GM10266 (cell line): ENCODE measurements around the gene PEA15.
A peak's percentile ranks its signal among the peaks of the same experiment; 100 is the strongest.

Experiments used
- DNase-seq: peaks from one replicate; pipeline ENCODE4 v3.0.0; 2012; ENCODE audit errors: extremely low spot score
- TF ChIP-seq, protein P1 (sequence below): IDR thresholded peaks from 2 replicates; pipeline ENCODE4 v1.5.1; 2012; ENCODE audit warnings: mild to moderate bottlenecking, low read depth; ENCODE audit not compliant: control insufficient read depth, insufficient read depth; ENCODE audit errors: missing control alignments

The PEA15 gene

DNA sequence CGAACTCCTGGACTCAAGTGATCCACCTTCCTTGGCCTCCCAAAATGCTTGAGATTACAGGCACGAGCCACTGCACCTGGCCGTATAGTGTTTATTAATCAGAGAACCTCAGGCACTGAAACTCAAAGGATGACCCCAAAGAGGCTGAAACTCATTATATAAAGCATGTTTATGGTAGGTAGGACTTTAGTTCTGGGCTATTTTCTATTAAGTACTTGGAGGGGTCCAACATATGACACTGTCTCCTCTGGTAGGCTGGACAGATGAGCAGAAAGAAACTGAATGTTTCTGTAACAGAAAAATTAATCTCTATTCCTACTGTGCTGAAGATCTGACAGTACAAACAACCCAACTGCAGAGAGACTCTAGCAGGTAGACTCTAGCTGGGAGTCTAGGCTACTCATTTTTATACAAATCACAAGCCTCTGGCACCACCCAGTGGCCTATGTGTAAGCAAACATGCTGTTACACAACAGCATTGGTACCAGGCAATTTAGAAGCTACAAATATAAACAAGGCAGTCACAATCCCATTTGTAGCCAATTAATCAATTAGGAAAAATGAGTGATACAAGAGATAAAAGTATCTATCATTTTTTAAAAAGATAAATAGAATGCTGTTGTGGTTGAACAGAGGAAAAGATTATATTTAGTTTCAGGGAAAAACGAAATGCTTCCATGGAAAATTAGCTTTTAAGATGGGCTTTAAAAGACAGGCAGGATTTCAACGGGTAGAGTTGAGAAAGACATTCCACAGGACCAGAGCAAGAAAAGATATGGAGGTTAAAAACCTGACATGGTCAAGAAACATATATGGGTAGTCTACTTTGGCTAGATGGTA lies 46.7 kb downstream of the PEA15 start:
- peak; percentile 63 for DNase-seq
- TF ChIP-seq, protein P1, sequence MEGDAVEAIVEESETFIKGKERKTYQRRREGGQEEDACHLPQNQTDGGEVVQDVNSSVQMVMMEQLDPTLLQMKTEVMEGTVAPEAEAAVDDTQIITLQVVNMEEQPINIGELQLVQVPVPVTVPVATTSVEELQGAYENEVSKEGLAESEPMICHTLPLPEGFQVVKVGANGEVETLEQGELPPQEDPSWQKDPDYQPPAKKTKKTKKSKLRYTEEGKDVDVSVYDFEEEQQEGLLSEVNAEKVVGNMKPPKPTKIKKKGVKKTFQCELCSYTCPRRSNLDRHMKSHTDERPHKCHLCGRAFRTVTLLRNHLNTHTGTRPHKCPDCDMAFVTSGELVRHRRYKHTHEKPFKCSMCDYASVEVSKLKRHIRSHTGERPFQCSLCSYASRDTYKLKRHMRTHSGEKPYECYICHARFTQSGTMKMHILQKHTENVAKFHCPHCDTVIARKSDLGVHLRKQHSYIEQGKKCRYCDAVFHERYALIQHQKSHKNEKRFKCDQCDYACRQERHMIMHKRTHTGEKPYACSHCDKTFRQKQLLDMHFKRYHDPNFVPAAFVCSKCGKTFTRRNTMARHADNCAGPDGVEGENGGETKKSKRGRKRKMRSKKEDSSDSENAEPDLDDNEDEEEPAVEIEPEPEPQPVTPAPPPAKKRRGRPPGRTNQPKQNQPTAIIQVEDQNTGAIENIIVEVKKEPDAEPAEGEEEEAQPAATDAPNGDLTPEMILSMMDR, result peak; percentile 79

DNA sequence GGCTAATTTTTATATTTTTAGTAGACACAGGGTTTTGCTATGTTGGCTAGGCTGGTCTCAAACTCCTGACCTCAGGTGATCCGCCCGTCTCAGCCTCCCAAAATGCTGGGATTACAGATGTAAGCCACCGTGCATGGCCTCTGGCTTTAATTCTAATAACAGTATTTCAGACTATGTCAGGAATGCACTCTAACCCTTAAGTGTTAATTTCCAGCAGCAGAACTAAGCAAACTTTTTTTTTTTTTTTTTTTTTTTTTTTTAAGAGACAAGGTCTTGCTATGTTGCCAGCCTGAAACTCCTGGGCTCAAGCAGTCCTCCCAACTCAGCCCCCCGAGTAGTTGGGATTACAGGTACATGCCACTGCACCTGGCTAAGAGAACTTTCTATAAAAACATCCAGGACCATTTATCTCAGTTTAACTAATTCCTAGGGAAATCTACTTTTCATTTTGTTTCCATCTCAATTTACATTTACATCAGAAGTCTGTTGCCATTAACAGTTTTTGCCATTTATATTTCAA lies 50.7 kb downstream of the PEA15 start:
- TF ChIP-seq, protein P1, result no peak
- DNase-seq, result no peak

DNA sequence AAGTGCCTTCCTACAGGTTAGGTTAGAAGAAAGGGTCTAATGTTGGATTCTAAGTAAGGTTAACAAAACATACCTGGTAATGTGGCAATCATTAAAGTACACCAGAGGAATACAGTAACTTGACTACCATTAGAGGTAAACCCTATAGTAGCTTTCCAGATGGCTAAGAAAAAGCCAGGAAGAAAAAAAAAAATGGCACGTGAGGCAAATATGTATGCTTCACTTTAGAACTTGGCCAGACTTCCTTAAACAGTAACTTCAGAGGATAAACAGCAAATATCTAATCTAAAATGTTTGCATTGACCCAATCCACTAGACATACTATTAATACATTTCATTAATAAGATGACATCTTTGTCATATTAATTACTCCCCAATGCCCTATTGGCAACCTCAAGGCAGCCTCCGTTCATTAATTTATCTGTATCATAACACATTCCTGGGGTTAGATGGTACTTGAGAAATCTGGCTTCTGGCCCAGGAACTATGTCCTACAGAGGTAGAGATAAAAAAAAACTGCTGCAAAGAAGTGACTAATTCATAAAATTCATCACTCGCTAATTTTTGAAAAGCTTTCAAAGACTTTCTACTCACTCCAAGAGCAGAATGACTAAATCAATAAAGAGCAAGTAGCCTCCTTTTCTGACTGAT lies 51.3 kb downstream of the PEA15 start:
- TF ChIP-seq, protein P1, result no peak
- DNase-seq, result no peak

GRCh38 chr1:160257411-160258015 lies 52.3 kb downstream of the PEA15 start:
- TF ChIP-seq, protein P1, result no peak
- DNase-seq, result no peak

GRCh38 chr1:160258177-160258798 lies 53.1 kb downstream of the PEA15 start:
- DNase-seq, result no peak
- TF ChIP-seq, protein P1, result no peak

DNA sequence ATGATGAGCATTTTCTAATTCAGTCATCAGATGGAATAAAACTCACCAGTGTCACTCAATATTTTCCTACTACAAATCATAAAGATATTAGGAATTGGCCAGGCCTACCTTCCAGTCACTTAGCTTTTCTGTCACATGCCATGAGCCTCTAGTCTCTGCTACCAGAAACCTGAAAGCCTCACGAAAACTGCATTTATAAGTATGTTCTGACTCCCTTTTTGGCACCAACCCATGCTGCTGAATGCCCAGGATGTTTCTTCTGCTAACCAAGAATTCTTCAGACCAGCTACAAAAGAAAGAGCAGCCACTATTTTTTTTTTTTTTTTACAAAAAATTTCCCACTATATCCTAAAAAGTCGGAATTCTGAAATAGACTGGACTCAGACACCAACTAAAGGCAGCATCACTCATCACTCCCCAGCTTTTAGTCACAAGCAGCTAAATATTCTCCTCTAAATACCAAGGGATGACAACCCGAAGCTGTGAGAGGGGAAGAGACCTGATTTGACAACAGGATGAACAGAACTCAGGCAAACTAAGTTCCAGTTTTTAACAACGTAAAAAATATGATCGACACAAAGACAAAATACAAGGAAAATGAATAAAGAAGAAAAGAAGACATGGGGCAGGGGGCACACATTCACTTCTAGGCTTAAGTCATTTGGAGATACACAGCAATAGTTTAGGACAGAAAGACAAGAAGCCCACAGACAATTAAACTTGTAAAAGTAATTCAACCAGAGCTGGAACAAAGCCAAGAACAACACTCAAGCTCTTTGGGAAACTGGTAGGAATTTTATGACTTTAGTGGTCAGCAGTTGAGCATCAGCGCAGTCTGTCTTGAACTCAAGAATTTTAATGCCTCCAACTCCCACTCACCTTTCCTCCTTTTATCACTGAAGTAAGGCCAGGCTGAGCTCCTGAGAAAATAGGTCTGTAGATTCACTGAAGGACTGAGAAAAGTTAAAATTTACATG lies 55.5 kb downstream of the PEA15 start:
- DNase-seq, result no peak
- TF ChIP-seq, protein P1, result no peak
